EH (cell line): Measurements from ENCODE around the gene SLC12A2.

Source experiments
- DNase-seq: peaks from one replicate; pipeline ENCODE4 v3.0.0-alpha.2; 2015; ENCODE audit warnings: low read depth

SLC12A2 gene

GRCh38 chr5:128228008-128228407, 144.4 kb downstream of the SLC12A2 start:
- DNase-seq = peak; percentile 80

GRCh38 chr5:128228521-128228920, 145.0 kb downstream of the SLC12A2 start:
- peak; percentile 63 for DNase-seq

GRCh38 chr5:128234928-128235641, 151.5 kb downstream of the SLC12A2 start:
- no peak for DNase-seq

DNA sequence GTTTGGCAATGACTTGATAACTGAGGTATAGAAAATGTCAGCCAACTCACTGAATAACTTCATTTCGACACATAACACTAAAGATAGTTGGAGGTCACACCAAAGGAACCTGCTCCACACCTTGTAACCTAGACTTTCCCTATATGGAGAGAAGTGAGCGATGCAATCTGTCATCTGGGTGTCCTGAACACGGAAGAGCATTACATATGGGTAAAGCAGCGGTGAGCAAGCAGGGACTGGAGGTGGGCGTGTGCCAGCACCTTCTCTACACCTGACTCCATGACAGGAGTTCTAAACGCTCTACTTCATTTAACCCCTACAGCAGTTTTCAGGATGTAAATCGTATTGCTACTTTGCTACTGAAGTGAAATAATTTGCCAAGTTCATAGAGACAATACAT, 152.8 kb downstream of the SLC12A2 start:
- DNase-seq = no peak

DNA sequence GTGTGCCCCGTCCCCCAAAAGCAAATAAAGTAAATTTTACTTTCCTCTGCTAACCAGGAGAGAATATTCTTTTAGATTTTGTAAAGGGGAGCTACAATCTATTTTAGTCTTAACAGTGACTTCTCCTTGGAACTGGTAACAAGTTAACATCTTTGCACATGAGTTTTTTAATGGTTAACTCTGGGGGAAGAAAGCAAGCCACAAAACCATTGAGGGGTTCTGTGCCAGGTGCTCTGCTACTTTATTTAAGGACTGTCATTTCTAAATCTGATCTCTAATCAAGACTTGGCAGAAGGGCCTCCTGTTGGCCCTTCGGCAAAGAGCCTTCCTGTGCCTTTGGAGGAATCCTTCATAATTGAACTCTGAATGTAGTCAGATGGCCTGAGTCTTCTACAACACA, 153.4 kb downstream of the SLC12A2 start:
- no peak for DNase-seq

DNA sequence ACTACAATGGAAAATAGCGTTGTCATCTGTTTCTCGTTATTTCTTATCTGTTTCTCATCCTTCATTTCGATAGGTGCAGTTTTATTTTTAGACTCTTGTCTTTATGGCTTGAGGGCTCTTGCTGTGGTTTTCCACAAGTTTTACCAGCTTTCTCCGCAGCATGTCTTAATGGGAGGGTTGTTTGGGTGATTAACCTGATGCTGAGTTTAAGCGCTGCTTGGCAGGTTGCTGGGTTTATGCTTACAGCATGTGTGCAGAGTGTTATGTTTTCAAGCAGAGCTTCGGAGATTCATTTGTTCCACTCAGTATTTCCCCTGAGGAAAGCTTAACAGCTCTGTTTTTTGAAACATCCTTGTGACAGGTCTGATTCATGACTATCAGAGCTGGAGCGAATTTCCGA, 154.0 kb downstream of the SLC12A2 start:
- peak; percentile 64 for DNase-seq
